ENCODE results near the gene SPINT3.

SPINT3 gene

GRCh38 chr20:45515147-45515913, at the start of gene SPINT3:
SPINT3 (minus strand) TSS chr20:45515622; CDS start chr20:45515608, 14 bp downstream.
- peak in 1 of 2 experiments; percentile 30 for DNase-seq (ENCODE audit: low read depth in 1 of 2, low spot score in 1 of 2)
- TF ChIP-seq JUND (IDR thresholded peaks at IDR 0.05; ENCODE audit: low read depth) = no peak
- in situ Hi-C loops (cut with HindIII; ENCODE audit: low pct_unique_long_range_greater_than_20kb, low sequenced_read_pairs) = no loop called here

GRCh38 chr20:45564760-45565276, 49.4 kb upstream of the SPINT3 start:
- DNase-seq (ENCODE audit: low read depth in 1 of 2, low spot score in 1 of 2) = no peak
- TF ChIP-seq JUND (IDR thresholded peaks at IDR 0.05; ENCODE audit: low read depth) = no peak
- in situ Hi-C loops (cut with HindIII; ENCODE audit: low pct_unique_long_range_greater_than_20kb, low sequenced_read_pairs) = no loop called here

- no peak for TF ChIP-seq JUND (IDR thresholded peaks at IDR 0.05; ENCODE audit: low read depth)
- in situ Hi-C loops (cut with HindIII; ENCODE audit: low pct_unique_long_range_greater_than_20kb, low sequenced_read_pairs) = no loop called here
- DNase-seq (ENCODE audit: low read depth in 1 of 2, low spot score in 1 of 2) = no peak
These were observed 39.8 kb upstream of the SPINT3 start for GRCh38 chr20:45555198-45555597.

GRCh38 chr20:45552456-45552855, 37.0 kb upstream of the SPINT3 start:
- TF ChIP-seq JUND (IDR thresholded peaks at IDR 0.05; ENCODE audit: low read depth) = no peak
- no peak for DNase-seq (ENCODE audit: low read depth in 1 of 2, low spot score in 1 of 2)
- in situ Hi-C loops (cut with HindIII; ENCODE audit: low pct_unique_long_range_greater_than_20kb, low sequenced_read_pairs) = no loop called here

- in situ Hi-C loops (cut with HindIII; ENCODE audit: low pct_unique_long_range_greater_than_20kb, low sequenced_read_pairs) = no loop called here
- no peak for DNase-seq (ENCODE audit: low read depth in 1 of 2, low spot score in 1 of 2)
- no peak for TF ChIP-seq JUND (IDR thresholded peaks at IDR 0.05; ENCODE audit: low read depth)
These were observed 35.3 kb upstream of the SPINT3 start for GRCh38 chr20:45550765-45551164.

- no peak for TF ChIP-seq JUND (IDR thresholded peaks at IDR 0.05; ENCODE audit: low read depth)
- no peak for DNase-seq (ENCODE audit: low read depth in 1 of 2, low spot score in 1 of 2)
- in situ Hi-C loops (cut with HindIII; ENCODE audit: low pct_unique_long_range_greater_than_20kb, low sequenced_read_pairs) = no loop called here
These were observed 33.0 kb upstream of the SPINT3 start for GRCh38 chr20:45548410-45548809.

- DNase-seq (ENCODE audit: low read depth in 1 of 2, low spot score in 1 of 2) = no peak
- in situ Hi-C loops (cut with HindIII; ENCODE audit: low pct_unique_long_range_greater_than_20kb, low sequenced_read_pairs) = no loop called here
- no peak for TF ChIP-seq JUND (IDR thresholded peaks at IDR 0.05; ENCODE audit: low read depth)
These were observed 31.9 kb upstream of the SPINT3 start, which contains the start of gene EPPIN for GRCh38 chr20:45547206-45547770. EPPIN (minus strand) TSS chr20:45547401; CDS start chr20:45547357, 44 bp downstream.

GRCh38 chr20:45545754-45546453, 30.5 kb upstream of the SPINT3 start:
- DNase-seq (ENCODE audit: low read depth in 1 of 2, low spot score in 1 of 2) = peak; percentile 39 to 47
- in situ Hi-C loops (cut with HindIII; ENCODE audit: low pct_unique_long_range_greater_than_20kb, low sequenced_read_pairs) = no loop called here

GRCh38 chr20:45545351-45545750, 29.9 kb upstream of the SPINT3 start:
- in situ Hi-C loops (cut with HindIII; ENCODE audit: low pct_unique_long_range_greater_than_20kb, low sequenced_read_pairs) = no loop called here
- DNase-seq (ENCODE audit: low read depth in 1 of 2, low spot score in 1 of 2) = no peak
- TF ChIP-seq JUND (IDR thresholded peaks at IDR 0.05; ENCODE audit: low read depth) = no peak

More at GRCh38 chr20:45545754-45546453, 30.5 kb upstream of the SPINT3 start:
- TF ChIP-seq JUND (IDR thresholded peaks at IDR 0.05; ENCODE audit: low read depth) = no peak

- TF ChIP-seq JUND (IDR thresholded peaks at IDR 0.05; ENCODE audit: low read depth) = no peak
- in situ Hi-C loops (cut with HindIII; ENCODE audit: low pct_unique_long_range_greater_than_20kb, low sequenced_read_pairs) = no loop called here
- DNase-seq (ENCODE audit: low read depth in 1 of 2, low spot score in 1 of 2) = no peak
These were observed 24.0 kb upstream of the SPINT3 start, which contains the start of gene WFDC6 for GRCh38 chr20:45539382-45539781. WFDC6 (minus strand) TSS chr20:45539482; CDS start chr20:45539407, 75 bp downstream.

GRCh38 chr20:45538209-45538799, 22.9 kb upstream of the SPINT3 start:
- DNase-seq (ENCODE audit: low read depth in 1 of 2, low spot score in 1 of 2) = peak in 1 of 2 experiments; percentile 23
- in situ Hi-C loops (cut with HindIII; ENCODE audit: low pct_unique_long_range_greater_than_20kb, low sequenced_read_pairs) = no loop called here
- TF ChIP-seq JUND (IDR thresholded peaks at IDR 0.05; ENCODE audit: low read depth) = no peak

GRCh38 chr20:45527294-45527693, 11.9 kb upstream of the SPINT3 start:
- no peak for TF ChIP-seq JUND (IDR thresholded peaks at IDR 0.05; ENCODE audit: low read depth)
- no peak for DNase-seq (ENCODE audit: low read depth in 1 of 2, low spot score in 1 of 2)
- in situ Hi-C loops (cut with HindIII; ENCODE audit: low pct_unique_long_range_greater_than_20kb, low sequenced_read_pairs) = no loop called here
